CD4-positive, alpha-beta T cell treated with Interleukin-2 at 100 ng/mL for 4 hours (primary cell): ENCODE measurements around the gene WDFY1.
"Not testable (repeated sequence)": the region's sequence is repeated elsewhere in the genome, so short reads cannot be mapped to it uniquely, and the experiment has no call there.

Experiments
- DNase-seq: peaks from one replicate; pipeline ENCODE4 v3.0.0-alpha.2; 2020; ENCODE audit warnings: low spot score

The WDFY1 gene

GRCh38 chr2:223896833-223897311 lies 48.3 kb downstream of the WDFY1 start:
- peak; percentile 31 for DNase-seq

GRCh38 chr2:223894968-223895367 lies 50.2 kb downstream of the WDFY1 start:
- no peak for DNase-seq

GRCh38 chr2:223894009-223894408 lies 51.1 kb downstream of the WDFY1 start:
- no peak for DNase-seq

GRCh38 chr2:223890721-223891120 lies 54.4 kb downstream of the WDFY1 start:
- DNase-seq = no peak

GRCh38 chr2:223889229-223889628 lies 55.9 kb downstream of the WDFY1 start:
- DNase-seq = no peak

- no peak for DNase-seq
These were observed 56.9 kb downstream of the WDFY1 start for GRCh38 chr2:223888251-223888650.

- DNase-seq = no peak
These were observed 58.0 kb downstream of the WDFY1 start for GRCh38 chr2:223887127-223887526.

GRCh38 chr2:223886726-223887125 lies 58.4 kb downstream of the WDFY1 start:
- DNase-seq = no peak

- no peak for DNase-seq
These were observed 60.7 kb downstream of the WDFY1 start for GRCh38 chr2:223884399-223884798.

- DNase-seq = no peak
These were observed 62.4 kb downstream of the WDFY1 start for GRCh38 chr2:223882715-223883114.

GRCh38 chr2:223880796-223881195 lies 64.3 kb downstream of the WDFY1 start:
- no peak for DNase-seq

- no peak for DNase-seq
These were observed 67.3 kb downstream of the WDFY1 start for GRCh38 chr2:223877721-223878410.

GRCh38 chr2:223873672-223874071 lies 71.5 kb downstream of the WDFY1 start:
- DNase-seq = no peak

GRCh38 chr2:223872772-223873171 lies 72.4 kb downstream of the WDFY1 start:
- not testable (repeated sequence) for DNase-seq

GRCh38 chr2:223871661-223872060 lies 73.5 kb downstream of the WDFY1 start:
- not testable (repeated sequence) for DNase-seq

GRCh38 chr2:223870840-223871611 lies 74.1 kb downstream of the WDFY1 start:
- DNase-seq = no peak

GRCh38 chr2:223868005-223868404 lies 77.1 kb downstream of the WDFY1 start:
- no peak for DNase-seq

- peak; percentile 16 for DNase-seq
These were observed 79.1 kb downstream of the WDFY1 start for GRCh38 chr2:223865907-223866508.

- peak; percentile 37 for DNase-seq
These were observed 80.0 kb downstream of the WDFY1 start for GRCh38 chr2:223865124-223865523.

GRCh38 chr2:223863491-223863890 lies 81.6 kb downstream of the WDFY1 start:
- no peak for DNase-seq

GRCh38 chr2:223860809-223861738 lies 84.1 kb downstream of the WDFY1 start:
- DNase-seq = no peak

- no peak for DNase-seq
These were observed 86.1 kb downstream of the WDFY1 start for GRCh38 chr2:223859070-223859469.
